DMS79 treated with DMSO at 0.1 percent for 48 hours (cell line): ENCODE data around the gene SPRED1.

Experiments
- DNase-seq: peaks from one replicate; lab custom pipeline; 2025; lab: John Stamatoyannopoulos, UW

Gene SPRED1

DNA sequence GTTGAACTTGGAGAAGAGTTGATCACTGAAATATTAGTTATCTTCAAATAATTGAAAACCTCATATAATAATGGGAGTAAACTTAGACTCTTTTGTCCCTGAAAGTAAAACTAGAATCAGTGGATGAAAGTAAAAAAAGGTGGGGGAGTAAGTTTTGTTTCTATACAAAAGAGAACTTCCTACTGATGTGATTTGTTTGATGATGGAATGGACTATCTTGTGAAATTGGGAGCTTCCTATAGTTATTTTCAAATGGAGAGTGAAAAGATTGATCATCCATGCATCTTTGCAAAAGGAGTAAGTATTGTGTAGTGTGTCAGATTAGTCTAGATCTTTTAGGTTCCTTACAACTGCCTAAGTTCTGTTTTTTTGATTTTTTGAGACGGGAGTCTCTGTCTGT is 28.4 kb downstream of the SPRED1 start:
- DNase-seq = no peak

DNA sequence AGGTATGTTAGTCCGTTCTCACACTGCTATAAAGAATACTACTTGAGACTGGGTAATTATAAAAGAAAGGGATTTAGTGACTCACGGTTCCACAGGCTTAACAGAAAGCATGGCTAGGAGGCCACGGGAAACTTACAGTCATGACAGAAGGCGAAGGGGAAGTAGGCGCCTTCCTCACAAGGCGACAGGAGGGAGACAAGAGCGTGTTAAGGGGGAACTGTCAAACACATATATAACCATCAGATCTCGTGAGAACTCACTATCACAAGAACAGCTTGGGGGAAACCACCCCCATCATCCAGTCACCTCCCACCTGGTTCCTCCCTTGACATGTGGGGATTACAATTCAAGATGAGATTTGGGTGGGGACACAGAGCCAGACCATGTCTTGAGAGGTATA is 30.4 kb downstream of the SPRED1 start:
- no peak for DNase-seq

DNA sequence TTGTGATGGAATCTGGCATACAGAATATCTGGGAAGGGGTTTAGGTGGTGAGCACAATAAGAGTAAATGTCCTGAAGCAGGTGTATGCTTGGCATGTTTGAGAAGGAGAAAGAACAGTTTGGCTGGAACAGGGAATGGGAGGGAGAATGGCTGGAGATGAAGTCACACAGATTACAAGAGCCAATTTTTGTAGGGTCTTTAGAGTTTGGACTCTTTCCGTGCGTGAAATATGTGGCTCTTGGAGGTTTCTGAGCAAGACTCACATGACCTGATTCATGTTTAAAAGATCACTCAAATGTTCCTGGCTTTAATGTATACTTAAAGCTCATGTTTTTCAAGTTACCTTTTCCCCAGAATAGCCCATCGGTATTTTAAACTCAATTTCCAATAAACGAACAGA is 32.8 kb downstream of the SPRED1 start:
- DNase-seq = no peak

DNA sequence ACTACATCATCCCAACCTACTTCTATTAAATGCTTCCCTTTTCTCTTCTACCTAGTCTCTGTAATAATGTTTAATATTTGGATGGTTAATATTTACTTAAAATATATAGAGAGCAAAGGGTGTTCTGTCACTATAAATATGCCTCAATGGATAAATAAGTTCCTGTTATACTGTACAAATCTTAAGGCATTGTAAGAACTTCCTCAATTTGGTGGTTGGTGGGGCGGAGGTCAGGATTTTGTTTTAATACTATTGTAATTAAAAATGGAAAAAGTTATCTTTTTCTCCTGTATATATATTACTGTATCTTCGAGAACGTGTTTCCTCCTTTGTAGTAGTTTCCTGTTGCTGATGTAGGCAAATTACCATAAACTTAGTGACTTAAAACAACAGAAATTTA is 41.5 kb downstream of the SPRED1 start:
- DNase-seq = no peak

DNA sequence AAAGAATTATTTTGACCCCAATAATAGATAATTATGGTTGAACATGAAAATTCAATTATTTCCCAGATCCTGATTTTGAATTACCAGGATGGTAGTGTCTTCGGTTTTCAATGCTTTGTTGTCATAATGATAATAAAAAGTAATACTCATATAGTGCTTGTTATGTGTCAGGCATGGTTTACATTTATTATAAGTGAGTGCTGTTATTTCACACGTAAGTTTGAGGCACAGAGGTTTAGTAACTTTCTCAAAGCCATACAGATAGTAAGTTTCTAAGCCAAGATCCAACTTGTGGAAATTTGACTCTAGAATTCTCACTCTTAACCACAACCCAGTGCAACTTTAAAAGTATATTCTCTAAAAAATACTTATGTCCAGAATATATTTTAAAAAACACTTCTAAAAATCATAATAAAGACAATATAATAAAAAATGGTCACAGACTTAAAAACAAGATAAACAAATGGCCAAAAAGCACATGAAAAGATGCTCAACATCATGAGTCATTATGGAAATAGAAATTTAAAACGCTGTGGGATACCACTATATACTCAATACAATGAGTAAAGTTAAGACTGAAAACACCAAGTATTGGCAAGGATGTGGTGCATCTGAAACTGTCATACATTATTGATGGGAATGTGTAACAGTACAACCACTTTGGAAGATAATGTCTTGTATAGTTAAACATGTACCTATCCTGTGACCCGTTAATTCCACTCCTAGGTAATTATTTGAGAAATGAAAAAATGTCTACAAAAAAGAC is 45.2 kb downstream of the SPRED1 start:
- DNase-seq = no peak

DNA sequence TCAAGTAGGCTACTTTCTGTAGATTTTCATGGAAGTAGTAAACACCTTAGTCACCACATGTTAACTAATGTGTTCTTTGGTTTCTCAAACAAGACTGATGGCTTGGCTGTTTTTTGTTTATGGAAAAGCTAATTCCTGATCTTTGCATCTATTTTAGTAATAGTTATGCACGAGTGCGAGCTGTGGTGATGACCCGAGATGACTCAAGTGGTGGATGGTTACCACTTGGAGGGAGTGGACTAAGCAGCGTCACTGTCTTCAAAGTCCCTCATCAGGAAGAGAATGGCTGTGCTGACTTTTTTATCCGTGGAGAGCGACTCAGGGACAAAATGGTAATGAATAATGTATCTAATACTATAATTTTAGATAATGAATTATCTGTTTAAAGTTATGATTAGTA is 46.6 kb downstream of the SPRED1 start:
- no peak for DNase-seq

DNA sequence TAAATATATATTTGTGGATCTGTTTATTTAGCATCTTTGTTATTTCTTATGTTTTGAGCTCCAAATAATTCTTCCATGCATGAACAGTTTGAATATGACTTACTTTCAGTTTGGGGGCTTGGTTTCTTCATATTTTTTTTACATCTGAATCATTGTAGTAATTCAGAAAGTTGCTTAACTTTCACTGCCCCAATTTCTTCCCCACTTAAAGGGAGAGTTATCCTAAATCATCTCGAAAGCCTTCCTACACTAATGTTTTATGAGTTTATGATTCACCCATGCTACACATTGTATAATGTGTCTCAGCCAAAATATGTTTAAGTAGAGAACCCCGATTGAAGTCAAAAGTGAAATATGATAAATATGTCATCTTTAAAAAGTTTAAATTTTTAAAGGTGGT is 47.8 kb downstream of the SPRED1 start:
- no peak for DNase-seq

DNA sequence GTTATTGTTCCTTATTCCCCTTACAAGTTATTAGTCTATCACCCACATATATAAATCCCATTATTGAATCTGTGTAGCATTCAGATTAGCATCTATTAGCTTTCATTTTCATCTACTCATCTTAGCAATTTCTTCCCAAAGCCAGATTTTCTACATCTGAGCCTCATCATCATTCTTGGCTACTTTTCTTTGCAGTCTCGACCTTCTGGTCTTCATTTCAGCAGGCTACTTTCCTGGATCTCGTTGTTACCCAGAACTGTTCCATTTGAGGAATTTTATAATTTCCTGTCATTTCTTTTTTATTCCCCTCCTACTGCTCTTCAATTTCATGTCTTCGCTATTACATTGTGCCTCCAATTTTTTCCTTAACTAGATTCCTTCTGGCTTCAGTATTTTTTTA is 51.8 kb downstream of the SPRED1 start:
- no peak for DNase-seq

DNA sequence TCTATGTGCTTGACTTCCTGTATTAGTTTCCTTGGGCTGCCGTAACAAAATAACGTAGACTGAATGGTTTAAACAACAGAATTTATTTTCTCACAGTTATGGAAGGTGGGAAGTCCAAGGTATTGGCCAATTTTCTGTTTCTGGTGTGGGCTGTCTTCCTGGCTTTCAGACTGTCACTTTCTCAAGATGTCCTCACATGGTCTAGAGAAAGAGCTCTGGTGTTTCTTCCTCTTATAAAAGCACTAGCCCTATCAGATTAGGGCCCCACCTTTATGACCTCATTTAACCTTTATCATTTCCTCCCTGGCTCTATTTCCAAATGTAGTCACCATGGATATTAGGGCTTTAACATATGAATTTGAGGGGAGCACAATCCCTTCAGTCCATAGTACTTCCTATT is 54.6 kb downstream of the SPRED1 start:
- no peak for DNase-seq

DNA sequence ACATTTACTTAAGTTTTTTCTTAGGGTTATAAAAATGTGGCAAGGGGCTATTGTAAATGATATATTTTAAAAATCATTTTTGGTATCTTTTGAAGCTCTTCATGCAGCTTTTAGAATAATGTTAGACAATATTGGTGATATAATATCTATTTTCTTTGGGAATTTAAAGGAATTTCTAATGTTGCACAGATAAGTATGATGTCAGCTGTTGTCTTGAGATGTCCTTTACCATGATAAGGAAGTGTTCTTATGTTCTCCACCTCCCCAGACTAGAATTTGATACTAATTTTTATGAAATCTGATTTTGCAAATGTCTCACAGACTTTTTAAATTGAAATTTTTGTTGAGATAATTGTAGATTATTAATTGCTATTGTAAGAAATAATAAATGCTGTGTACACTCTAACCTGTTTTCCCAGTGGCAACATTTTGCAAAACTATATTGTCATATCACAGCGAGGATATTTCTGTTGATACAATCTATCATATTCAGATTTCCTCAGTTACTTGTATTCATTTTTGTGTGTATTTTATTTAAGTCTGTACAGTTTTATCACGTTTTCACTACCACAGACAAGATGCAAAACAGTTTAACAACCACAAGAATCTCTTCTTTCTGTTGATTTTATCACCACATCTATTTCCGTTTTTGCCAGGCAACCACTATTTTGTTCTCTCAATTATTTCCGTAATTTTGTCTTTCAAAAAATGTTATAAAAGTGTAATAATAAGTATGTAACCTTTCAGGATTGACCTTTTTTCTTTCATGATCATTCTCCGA is 55.4 kb downstream of the SPRED1 start:
- no peak for DNase-seq

DNA sequence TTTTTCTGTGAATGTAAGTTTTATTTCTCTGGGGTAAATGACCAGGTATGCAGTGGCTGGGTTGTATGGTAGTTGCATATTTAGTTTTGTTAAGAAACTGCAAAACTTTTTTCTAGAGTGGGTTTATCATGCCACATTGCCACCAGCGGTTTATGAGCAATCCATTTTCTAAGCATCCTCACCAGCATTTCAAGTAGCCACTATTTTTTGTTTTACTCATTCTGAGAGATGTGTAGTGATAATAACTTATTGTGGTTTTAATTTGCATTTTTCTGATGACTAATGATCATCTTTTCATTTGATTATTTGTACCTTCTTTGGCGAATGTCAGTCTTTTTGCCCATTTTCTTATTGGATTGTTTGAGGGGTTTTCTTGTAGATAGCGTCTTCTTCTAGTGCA is 56.2 kb downstream of the SPRED1 start:
- no peak for DNase-seq

DNA sequence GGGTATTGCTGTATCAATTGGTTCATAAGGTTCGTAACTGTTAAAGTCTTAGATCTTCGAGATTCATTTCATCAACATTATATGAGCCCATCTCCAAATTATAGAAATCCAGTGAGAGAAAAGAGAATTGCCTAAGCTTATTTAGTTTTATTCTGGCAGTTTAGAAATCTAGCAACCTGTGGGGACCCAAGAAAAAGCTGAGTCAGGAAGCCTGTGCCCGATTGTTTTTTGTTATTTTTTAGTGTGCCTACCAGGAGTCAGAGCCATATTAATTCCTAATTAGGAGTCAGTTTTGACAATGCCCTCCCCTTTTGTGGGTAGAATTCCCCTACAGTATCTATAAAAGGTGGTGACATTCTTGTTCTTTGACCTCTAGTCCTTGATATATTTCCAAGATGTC is 59.6 kb downstream of the SPRED1 start:
- no peak for DNase-seq

DNA sequence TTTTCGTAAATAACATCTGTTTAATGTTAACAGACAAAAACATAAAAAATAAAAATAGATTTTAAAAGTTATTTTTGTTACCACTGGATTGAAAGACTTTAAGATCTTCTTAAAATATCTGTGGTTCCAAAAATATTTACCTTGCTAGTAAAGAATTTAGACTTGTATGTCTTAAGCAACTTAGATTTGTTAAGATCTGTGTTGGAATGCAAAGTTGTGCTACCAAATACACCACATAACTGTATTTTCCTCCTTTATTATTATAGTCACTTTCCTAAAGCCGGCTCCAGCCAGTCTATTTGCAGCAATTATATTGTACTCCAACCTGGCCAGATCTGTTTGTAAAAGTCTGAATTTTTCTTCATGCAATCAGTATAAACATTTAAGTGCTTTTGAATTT is 63.7 kb downstream of the SPRED1 start:
- no peak for DNase-seq

DNA sequence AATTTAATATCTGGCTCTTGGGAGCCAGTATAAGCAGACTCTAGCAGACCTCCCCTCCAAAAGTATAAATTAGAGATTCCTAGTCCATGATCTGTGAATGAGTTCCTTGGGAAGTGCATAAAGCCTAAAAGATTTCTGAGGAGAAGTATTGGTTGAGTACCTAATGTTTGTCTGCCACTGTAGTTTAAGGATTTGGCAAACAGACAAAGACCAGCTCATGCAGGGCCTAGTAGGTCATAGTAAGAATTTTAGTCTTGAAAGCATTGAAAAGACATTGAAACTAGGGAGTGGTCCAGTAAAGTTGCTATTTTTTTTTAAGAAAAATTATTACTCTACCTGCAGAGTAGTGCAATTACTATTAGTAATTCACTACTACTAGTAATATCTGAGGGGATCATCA is 67.5 kb downstream of the SPRED1 start:
- DNase-seq = no peak

DNA sequence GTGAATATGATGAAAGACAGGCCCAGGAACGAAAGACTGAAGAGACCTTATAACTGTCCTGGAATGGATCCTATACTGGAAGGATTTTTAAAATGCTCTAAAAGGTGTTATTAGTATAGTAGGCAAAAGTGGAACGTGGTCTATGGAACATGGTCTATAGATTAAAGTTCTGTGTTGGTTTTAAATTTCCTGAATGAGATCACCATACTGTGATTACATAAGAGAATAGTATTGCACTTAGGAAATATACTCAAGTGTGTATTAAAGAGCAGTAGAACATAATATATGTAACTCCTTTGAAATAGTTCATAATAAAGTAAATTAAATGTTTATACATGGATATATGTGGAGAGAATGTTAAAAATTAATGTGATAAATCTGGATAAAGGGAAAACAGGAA is 68.2 kb downstream of the SPRED1 start:
- DNase-seq = no peak

DNA sequence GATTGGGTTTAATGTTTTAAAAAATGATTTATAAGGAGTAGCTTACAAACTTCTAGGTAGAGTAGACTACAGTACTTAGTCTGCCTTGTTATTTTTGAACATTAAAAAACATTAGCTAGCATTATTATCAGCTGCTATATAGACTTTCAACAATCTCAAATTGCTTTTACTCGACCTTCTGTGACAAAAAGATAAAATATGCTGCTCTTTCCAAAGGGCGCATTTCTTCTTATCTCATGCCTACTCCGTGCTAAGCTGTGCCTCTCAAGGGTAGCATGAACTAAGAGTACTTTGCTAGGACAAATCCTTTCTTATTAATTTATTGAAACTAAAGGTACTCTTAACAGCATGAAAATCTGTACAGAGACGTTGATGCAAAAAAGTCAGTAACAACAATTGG is 71.3 kb downstream of the SPRED1 start:
- DNase-seq = no peak

DNA sequence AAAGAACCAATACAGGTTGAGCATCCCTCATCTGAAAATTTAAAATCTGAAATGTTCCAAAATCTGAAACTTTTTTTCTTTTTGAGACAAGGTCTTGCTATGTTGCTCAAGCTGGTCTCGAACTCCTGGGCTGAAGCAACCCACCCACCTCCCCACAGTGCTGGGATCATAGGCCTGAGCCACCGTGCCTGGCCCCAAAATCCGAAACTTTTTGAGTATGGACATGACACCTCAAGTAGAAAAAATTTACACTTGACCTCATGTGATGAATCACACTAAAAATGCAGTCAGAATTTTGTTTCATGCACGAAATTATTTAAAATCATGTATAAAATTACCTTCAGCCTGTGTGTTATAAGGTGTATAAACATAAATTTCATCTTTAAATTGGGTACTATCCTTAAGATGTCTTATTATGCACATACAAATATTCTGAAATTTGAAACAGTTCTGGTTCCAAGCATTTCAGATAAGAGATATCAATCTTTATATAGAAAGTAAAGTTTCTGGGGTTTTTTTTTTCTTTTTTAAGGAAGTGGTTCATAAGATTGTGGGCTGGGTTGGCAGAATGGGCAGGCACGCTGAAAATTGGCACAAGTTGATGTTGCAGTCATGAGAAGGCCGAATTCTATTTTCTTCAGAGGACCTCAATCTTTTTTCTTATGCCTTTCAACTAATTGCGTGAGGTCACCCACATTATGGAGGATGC is 72.5 kb downstream of the SPRED1 start:
- DNase-seq = no peak

DNA sequence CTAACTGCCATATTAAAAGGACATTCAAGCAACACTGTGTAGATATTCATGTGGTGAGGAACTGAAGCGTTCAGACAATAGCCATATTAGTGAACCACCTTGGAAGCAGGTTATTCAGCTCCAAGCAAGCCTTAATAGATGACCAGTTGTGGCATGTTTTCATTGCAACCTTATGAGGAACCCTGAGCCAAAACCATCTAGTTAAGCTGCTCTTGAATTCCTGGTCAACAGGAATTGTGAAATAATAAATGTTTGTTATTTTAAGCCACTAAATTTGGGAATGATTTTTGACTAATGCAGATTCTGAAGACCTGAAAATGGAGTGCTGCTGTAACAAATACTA is 73.0 kb downstream of the SPRED1 start:
- no peak for DNase-seq

DNA sequence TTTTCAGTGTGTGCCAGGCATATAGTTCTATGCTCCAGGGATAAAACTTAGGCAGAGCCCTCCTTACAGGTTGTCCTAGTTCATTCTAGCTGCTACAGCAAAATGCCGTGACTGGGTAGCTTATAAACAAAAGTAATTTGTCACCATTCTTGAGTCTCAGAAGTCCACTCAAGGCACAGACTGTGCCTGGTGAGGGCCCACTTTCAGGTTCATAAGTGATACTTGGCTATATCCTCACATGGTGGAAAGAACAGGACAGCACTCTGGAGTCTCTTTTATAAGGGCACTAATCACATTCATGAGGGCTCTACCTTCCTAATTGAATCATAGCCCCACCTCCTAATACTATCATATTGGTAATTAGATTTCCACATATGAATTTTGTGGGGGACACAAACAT is 80.1 kb downstream of the SPRED1 start:
- DNase-seq = no peak

DNA sequence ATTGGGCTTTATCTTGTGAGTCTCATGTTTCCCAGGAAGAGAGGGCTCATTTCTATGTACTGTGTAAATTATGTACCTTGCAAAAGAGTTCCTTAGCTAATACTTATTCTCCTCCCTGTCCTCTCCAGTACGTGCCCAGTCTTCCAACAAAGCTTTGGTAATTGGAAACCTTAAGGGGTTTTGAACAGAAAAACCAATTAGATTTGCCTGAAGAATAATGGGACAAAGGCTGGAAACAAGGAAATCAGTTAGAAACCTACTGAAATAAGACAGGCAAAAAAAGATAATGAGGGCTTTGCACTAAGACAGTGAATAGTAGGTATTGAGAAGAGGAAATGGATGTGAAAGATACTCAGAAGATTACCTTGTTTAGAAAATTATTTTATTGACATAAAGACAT is 82.5 kb downstream of the SPRED1 start:
- DNase-seq = no peak

DNA sequence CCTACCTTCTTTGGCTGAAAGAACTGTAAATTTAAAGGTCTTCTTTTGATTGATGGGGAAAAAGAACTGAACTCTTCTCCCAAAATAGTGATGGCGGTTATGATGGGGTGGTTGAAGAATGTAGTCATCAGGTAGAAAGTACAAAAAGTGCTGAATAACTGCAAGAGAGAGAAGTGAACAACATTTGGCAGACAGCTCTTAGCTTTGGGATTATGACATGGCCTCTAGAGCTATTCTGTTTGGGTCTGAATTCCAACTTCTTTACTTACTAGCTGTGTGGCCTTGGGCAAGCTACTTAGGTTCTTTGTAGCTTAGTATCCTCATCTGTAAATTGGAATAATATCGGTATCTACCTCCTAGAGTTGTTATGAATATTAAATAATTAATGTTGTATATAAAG is 91.7 kb downstream of the SPRED1 start:
- DNase-seq = no peak

DNA sequence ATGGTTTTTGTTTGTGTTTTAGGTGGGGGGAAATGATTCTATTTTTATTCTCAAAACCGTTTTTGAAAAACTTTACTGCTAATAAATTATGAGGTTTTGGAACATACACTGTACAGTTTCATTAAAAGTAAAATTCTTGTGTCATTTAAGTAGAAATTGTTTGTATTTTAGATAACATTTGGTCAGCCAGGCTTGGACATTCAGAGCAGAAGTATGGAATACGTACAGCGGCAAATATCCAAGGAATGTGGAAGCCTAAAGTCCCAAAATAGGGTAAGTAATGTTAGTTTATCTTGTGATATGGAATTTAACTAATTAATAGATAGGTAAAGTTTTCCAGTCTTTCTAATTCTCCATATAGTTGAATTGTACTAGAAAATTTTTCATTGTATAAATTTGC is 96.6 kb downstream of the SPRED1 start:
- DNase-seq = no peak

DNA sequence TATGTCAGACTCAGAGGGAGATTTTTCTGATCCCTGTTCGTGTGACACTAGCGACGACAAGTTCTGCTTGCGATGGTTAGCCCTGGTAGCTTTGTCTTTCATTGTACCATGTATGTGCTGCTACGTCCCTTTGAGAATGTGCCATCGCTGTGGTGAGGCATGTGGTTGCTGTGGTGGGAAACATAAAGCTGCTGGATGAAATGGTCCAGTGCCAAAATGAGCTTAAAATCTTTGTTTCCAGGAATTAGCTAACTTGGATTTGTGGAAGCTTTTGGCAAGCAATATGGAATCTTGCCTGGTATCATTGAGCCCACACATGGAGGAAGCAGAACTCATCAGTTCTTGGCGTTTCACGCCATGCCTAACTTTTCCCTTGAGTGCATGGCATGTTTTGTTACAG is 98.8 kb downstream of the SPRED1 start:
- DNase-seq = no peak
